HG03066 (cell line): ENCODE measurements around the gene TIRAP.
A peak's percentile ranks its signal among the peaks of the same experiment; 100 is the strongest.
"Not testable (repeated sequence)": the region's sequence is repeated elsewhere in the genome, so short reads cannot be mapped to it uniquely, and the experiment has no call there.

ENCODE experiments used
- ATAC-seq: cut with Tn5 transposase; IDR thresholded peaks from one replicate; pipeline ENCODE4 v1.9.1; 2021; ENCODE audit warnings: low read depth; ENCODE audit not compliant: unreplicated experiment

Gene TIRAP

GRCh38 chr11:126282736-126283591 lies at the start of gene TIRAP:
TIRAP (plus strand) TSS chr11:126283093; CDS start chr11:126290895, 7,802 bp downstream.
- peak; percentile 65 for ATAC-seq

GRCh38 chr11:126233391-126233790 lies 49.5 kb upstream of the TIRAP start:
- no peak for ATAC-seq

GRCh38 chr11:126246636-126247035 lies 36.3 kb upstream of the TIRAP start:
- ATAC-seq: no peak

GRCh38 chr11:126253265-126253664 lies 29.6 kb upstream of the TIRAP start:
- no peak for ATAC-seq

- ATAC-seq: no peak
These were observed 28.1 kb upstream of the TIRAP start for GRCh38 chr11:126254819-126255218.

GRCh38 chr11:126255507-126255906 lies 27.4 kb upstream of the TIRAP start:
- not testable (repeated sequence) for ATAC-seq

GRCh38 chr11:126256216-126256615 lies 26.7 kb upstream of the TIRAP start:
- no peak for ATAC-seq

GRCh38 chr11:126257144-126257543 lies 25.7 kb upstream of the TIRAP start:
- no peak for ATAC-seq

GRCh38 chr11:126257764-126258163 lies 25.1 kb upstream of the TIRAP start:
- no peak for ATAC-seq

GRCh38 chr11:126262216-126262615 lies 20.7 kb upstream of the TIRAP start:
- no peak for ATAC-seq

- ATAC-seq: no peak
These were observed 19.4 kb upstream of the TIRAP start for GRCh38 chr11:126263489-126263888.

GRCh38 chr11:126265811-126266210 lies 17.1 kb upstream of the TIRAP start:
- no peak for ATAC-seq

- no peak for ATAC-seq
These were observed 15.2 kb upstream of the TIRAP start for GRCh38 chr11:126267650-126268049.

- peak; percentile 7 for ATAC-seq
These were observed 14.6 kb upstream of the TIRAP start for GRCh38 chr11:126268361-126268707.

GRCh38 chr11:126268708-126269579 lies 13.9 kb upstream of the TIRAP start, which contains the start of the genes FOXRED1 and SRPRA:
FOXRED1 (plus strand) TSS chr11:126269154; CDS start chr11:126269207, 53 bp downstream.
SRPRA (minus strand) TSS chr11:126268895; CDS start chr11:126268804, 91 bp downstream.
- ATAC-seq: peak; percentile 99

GRCh38 chr11:126277322-126277721 lies 5.6 kb upstream of the TIRAP start:
- no peak for ATAC-seq

GRCh38 chr11:126277780-126278179 lies 5.1 kb upstream of the TIRAP start:
- ATAC-seq: no peak

- no peak for ATAC-seq
These were observed 3.7 kb upstream of the TIRAP start for GRCh38 chr11:126279191-126279590.

GRCh38 chr11:126280595-126280994 lies 2.3 kb upstream of the TIRAP start:
- no peak for ATAC-seq

GRCh38 chr11:126281245-126281644 lies 1.6 kb upstream of the TIRAP start:
- ATAC-seq: no peak

GRCh38 chr11:126281666-126282175 lies 1.2 kb upstream of the TIRAP start:
- no peak for ATAC-seq
